Prostate gland (tissue), 2 donors: ENCODE results near the gene HCN3. TPM values are rescaled to one million over a fixed set of nuclear protein-coding genes. Genes with fewer than 3 reads are reported as not detected.

Experiments used
- DNase-seq: peaks from one replicate; pipeline ENCODE4 v3.0.0-alpha.2; 2019; ENCODE audit warnings: low spot score
- H3K27ac ChIP-seq, 2 donors: fragments of 200-600 bp; sonication (generic); 2 replicates each; pipeline ENCODE4 v1.5.1; 2017 to 2019
- H3K27me3 ChIP-seq: fragments of 200-600 bp; sonication (generic); replicated peaks from 2 replicates; pipeline ENCODE4 v1.5.1; 2019; ENCODE audit not compliant: insufficient read depth
- H3K36me3 ChIP-seq, 2 donors: fragments of 200-600 bp; sonication (generic); 1 replicate in 1 of 2; 2 replicates in 1 of 2; pipeline versions ENCODE4 v1.5.1 to v1.8.1; 2017 to 2019
- H3K4me1 ChIP-seq: fragments of 200-600 bp; sonication (generic); replicated peaks from 2 replicates; pipeline ENCODE4 v1.5.1; 2019
- H3K4me3 ChIP-seq, 2 donors: fragments of 200-600 bp; sonication (generic); 2 replicates each; pipeline ENCODE4 v1.5.1; 2017 to 2019
- H3K9me3 ChIP-seq: fragments of 200-600 bp; sonication (generic); 2 replicates; pipeline ENCODE4 v1.5.1; 2017
- CTCF ChIP-seq, 4 experiments: fragments of 200-600 bp in 2 of 4; fragments of 450-650 bp in 2 of 4; sonication (generic) in 2 of 4; IDR thresholded peaks; 1 replicate in 3 of 4; 2 replicates in 1 of 4; pipeline ENCODE4 v1.5.1; 2016 to 2019; ENCODE audit warnings: antibody characterized with exemption in 4 of 4, mild to moderate bottlenecking in 2 of 4, moderate library complexity in 2 of 4
- POLR2A ChIP-seq: fragments of 450-650 bp; IDR thresholded peaks from one replicate; pipeline ENCODE4 v1.6.1; 2016; ENCODE audit warnings: antibody characterized with exemption, mild to moderate bottlenecking
- POLR2AphosphoS5 ChIP-seq: sonication (generic); formaldehyde crosslinking; IDR thresholded peaks from one replicate; pipeline ENCODE4 v1.6.1; 2017; ENCODE audit warnings: antibody characterized with exemption
- WGBS: methylation state at CpG from one replicate; pipeline ENCODE4 v1.1.5; 2018; 5-methylcytosine and 5-hydroxymethylcytosine counted together
- intact Hi-C: fragments of 100-400 bp; cut with DNase I; formaldehyde crosslinking; loops from one replicate; pipeline ENCODE4 v1.14.2; 2022
- total RNA-seq, 2 donors: library from RNA; depleted of rRNA; stranded (reverse); fragments of >200 nt; gene quantifications; one replicate each; pipeline ENCODE4 v1.1.0, GENCODE V29; 2016

The HCN3 gene
- total RNA-seq, 2 donors from 2014 or later, result 1.9 to 2.6 TPM

GRCh38 chr1:155278689-155279160 lies 1.5 kb downstream of the HCN3 start:
- DNase-seq, result no peak
- H3K27me3 ChIP-seq, result no peaks in the 10 kb centered on the region
- intact Hi-C loops, result loop anchor here (5.0 to 10.0 kb wide), 3 partner anchors 226 to 314 kb away; partner anchors contain the start of gene ASH1L
- TF ChIP-seq POLR2AphosphoS5 (no peak), CTCF (IDR thresholded peaks at IDR 0.05) (no peak), POLR2A (no peak)
- no peak overlapping the region for H3K27ac ChIP-seq
- H3K36me3 ChIP-seq, result no peaks in the 10 kb centered on the region
- H3K4me1 ChIP-seq, result peaks cover 4% of the 10 kb centered on the region
- H3K4me3 ChIP-seq, result no peak overlapping the region
- H3K9me3 ChIP-seq, result no peaks in the 10 kb centered on the region
- 61% methylated on average over 10 of the region's 10 CpGs for WGBS

DNA sequence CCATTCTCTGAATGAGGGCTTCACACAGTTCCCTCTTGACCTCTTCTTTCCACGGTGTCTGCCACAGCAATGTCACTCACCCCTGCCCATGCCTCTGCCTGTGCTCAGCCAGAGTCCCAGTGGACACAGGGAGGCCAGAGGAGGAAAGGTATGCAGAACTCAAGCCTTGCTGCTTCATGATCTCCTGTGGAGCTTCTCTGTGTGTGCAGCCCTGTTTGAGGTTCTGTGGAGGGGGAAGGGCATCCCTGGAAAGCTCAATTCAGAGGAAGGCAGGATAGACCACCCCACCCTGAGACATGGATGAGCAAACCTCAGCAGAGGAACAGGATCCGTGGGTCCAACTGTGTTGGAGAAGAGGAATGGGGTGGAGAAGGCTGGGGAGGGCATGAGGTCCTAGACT lies 2.0 kb downstream of the HCN3 start:
- no peaks in the 10 kb centered on the region for H3K9me3 ChIP-seq
- no peak overlapping the region for H3K4me3 ChIP-seq
- DNase-seq, result no peak
- no peak for TF ChIP-seq CTCF (IDR thresholded peaks at IDR 0.05)
- no peak for TF ChIP-seq POLR2A
- TF ChIP-seq POLR2AphosphoS5, result no peak
- no peak overlapping the region for H3K27ac ChIP-seq
- intact Hi-C loops, result loop anchor here (5.0 to 10.0 kb wide), 3 partner anchors 226 to 313 kb away; partner anchors contain the start of gene ASH1L
- H3K36me3 ChIP-seq, result no peaks in the 10 kb centered on the region
- H3K27me3 ChIP-seq, result no peaks in the 10 kb centered on the region
- 90% methylated on average over 2 of the region's 2 CpGs for WGBS
- H3K4me1 ChIP-seq, result peaks cover 4% of the 10 kb centered on the region

- peaks cover 4% of the 10 kb centered on the region for H3K4me1 ChIP-seq
- TF ChIP-seq CTCF (IDR thresholded peaks at IDR 0.05) (no peak), POLR2AphosphoS5 (no peak), POLR2A (no peak)
- no peaks in the 10 kb centered on the region for H3K36me3 ChIP-seq
Measured at GRCh38 chr1:155282488-155283091, 5.3 kb downstream of the HCN3 start.

DNA sequence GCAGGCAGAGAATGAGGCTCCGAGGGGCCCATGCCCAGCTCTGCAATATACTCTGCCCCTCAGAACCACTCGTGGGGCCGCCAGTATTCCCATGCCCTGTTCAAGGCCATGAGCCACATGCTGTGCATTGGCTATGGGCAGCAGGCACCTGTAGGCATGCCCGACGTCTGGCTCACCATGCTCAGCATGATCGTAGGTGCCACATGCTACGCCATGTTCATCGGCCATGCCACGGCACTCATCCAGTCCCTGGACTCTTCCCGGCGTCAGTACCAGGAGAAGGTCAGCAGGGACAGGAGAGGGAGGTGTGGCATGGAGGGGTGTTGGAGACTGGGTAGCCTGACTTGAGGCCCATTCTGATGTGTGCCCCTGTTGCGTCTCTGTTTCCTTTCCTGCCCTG lies 7.2 kb downstream of the HCN3 start:
- Histone ChIP-seq H3K27me3 (no peaks in the 10 kb centered on the region), H3K4me3 (no peak overlapping the region), H3K36me3 (no peaks in the 10 kb centered on the region), H3K4me1 (no peaks in the 10 kb centered on the region), H3K27ac (no peak overlapping the region), H3K9me3 (no peaks in the 10 kb centered on the region)
- WGBS, result 93% methylated on average over 12 of the region's 12 CpGs
- DNase-seq, result no peak
- TF ChIP-seq POLR2AphosphoS5, result no peak
- intact Hi-C loops, result no loop called here

More at GRCh38 chr1:155282488-155283091, 5.3 kb downstream of the HCN3 start:
- intact Hi-C loops, result no loop called here
- Histone ChIP-seq H3K9me3 (no peaks in the 10 kb centered on the region), H3K27me3 (no peaks in the 10 kb centered on the region), H3K4me3 (no peak overlapping the region), H3K27ac (no peak overlapping the region)
- DNase-seq, result no peak
- 95% methylated on average over 29 of the region's 29 CpGs for WGBS

GRCh38 chr1:155285063-155285462 lies 7.8 kb downstream of the HCN3 start:
- 89% methylated on average over 14 of the region's 14 CpGs for WGBS
- Histone ChIP-seq H3K4me1 (no peaks in the 10 kb centered on the region), H3K4me3 (no peak overlapping the region), H3K27me3 (no peaks in the 10 kb centered on the region), H3K9me3 (no peaks in the 10 kb centered on the region), H3K36me3 (no peaks in the 10 kb centered on the region), H3K27ac (no peak overlapping the region)
- intact Hi-C loops, result no loop called here
- TF ChIP-seq POLR2AphosphoS5, result no peak
- no peak for TF ChIP-seq POLR2A
- no peak for TF ChIP-seq CTCF (IDR thresholded peaks at IDR 0.05)
- no peak for DNase-seq
